ENCODE data around the gene GCNT2. TPM values are rescaled to one million over a fixed set of nuclear protein-coding genes. Genes with fewer than 3 reads are reported as not detected.

GCNT2 gene
- total and polyA plus RNA-seq, 7 experiments from 2014 or later = 0.45 to 8.5 (median 3.6) TPM

DNA sequence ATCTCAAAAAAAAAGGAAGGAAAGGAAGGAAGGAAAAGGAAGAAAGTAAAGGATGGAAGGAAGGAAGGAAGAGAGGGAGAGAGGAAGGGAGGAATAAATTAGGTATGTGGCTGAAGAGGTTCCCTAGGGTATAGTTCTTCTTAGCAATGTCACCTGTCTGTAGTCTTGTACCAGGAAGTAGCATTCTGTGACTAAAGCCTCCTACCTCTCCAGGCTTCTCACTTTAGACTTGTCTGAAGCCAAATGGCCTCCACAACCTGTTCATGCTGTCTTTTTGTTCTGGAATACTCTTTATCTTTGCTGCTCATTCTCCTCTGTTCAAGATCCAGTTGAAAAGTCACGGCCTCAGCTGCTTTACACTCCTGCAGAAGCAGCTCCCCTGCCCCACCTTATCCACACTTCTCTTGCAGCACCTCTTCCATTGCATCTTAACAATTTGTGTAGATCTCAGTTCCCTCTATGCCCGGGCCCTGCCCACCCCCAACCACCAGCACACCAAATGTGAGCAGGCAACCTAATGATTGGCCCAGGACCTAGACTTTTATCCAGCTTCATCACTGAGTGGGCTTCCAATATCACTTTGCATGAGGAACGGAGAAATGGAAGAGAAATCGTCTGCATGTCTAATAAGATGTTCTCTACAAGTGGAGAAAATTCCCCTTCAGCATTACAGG, 19.1 kb downstream of the GCNT2 start:
- Mint-ChIP-seq H3K27ac (no peak overlapping the region), H3K36me3 (peaks cover 11 to 41% (median 36%) of the 10 kb centered on the region in 5 donors), H3K27me3 (no peaks in the 10 kb centered on the region), H3K4me3 (no peak overlapping the region), H3K9me3 (peaks cover 0 to 43% (median 8%) of the 10 kb centered on the region in 11 donors), H3K4me1 (peaks cover 6 to 19% (median 14%) of the 10 kb centered on the region in 7 donors)
- H3K27me3 ChIP-seq (ENCODE audit: control insufficient read depth in 2 of 2, insufficient read depth in 2 of 2, low read length in 2 of 2) = no peaks in the 10 kb centered on the region
- H3K36me3 ChIP-seq (ENCODE audit: control insufficient read depth in 2 of 3, insufficient read depth in 3 of 3, low read length in 3 of 3) = no peaks in the 10 kb centered on the region
- no peaks in the 10 kb centered on the region for H3K4me1 ChIP-seq (ENCODE audit: control insufficient read depth in 2 of 2, insufficient read depth in 2 of 2, low read length in 2 of 2)
- ChIA-PET POLR2A (no interaction called here), CTCF (no interaction called here)
- intact Hi-C loops (cut with micrococcal nuclease) = no loop called here
- H3K4me3 ChIP-seq (ENCODE audit: low read length) = no peak overlapping the region
- no peak overlapping the region for H3K27ac ChIP-seq (ENCODE audit: low read depth, low read length)
- no peaks in the 10 kb centered on the region for H3K9me3 ChIP-seq (ENCODE audit: control insufficient read depth in 2 of 3, low read length in 3 of 3)
- ATAC-seq (no peak), DNase-seq (no peak)

DNA sequence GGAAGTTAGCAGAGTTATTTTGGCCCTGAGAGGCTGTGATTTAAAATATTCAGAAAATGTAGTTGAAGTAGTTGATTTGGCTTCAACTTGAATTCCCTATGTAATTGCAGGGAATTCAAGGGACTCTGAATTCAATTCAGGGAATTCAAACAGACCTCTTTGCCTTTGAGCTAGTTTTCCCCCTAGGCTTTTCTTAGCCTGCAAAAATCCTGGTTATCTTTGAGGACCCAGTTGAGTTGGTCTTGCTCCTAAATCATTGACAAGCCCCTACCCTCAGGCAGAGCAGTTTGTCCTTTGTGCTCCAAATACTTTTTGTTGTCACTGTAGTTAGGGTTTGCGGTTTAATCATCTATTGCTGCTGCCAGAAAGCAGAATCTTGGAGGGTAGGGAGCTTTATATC, 20.4 kb downstream of the GCNT2 start:
- DNase-seq (no peak), ATAC-seq (no peak)
- Histone ChIP-seq H3K9me3 (ENCODE audit: control insufficient read depth in 2 of 3, low read length in 3 of 3) (no peaks in the 10 kb centered on the region), H3K27ac (ENCODE audit: low read depth, low read length) (no peak overlapping the region), H3K4me3 (ENCODE audit: low read length) (no peak overlapping the region), H3K4me1 (ENCODE audit: control insufficient read depth in 2 of 2, insufficient read depth in 2 of 2, low read length in 2 of 2) (no peaks in the 10 kb centered on the region), H3K36me3 (ENCODE audit: control insufficient read depth in 2 of 3, insufficient read depth in 3 of 3, low read length in 3 of 3) (no peaks in the 10 kb centered on the region), H3K27me3 (ENCODE audit: control insufficient read depth in 2 of 2, insufficient read depth in 2 of 2, low read length in 2 of 2) (no peaks in the 10 kb centered on the region)
- H3K27me3 Mint-ChIP-seq = no peaks in the 10 kb centered on the region
- CTCF ChIA-PET = interaction anchor here (1.4 kb wide), 1 partner anchor 34 kb away, joined by 5 read pairs; no protein-coding TSS in a partner anchor
- H3K36me3 Mint-ChIP-seq = peaks cover 8 to 36% (median 31%) of the 10 kb centered on the region in 5 donors
- intact Hi-C loops (cut with micrococcal nuclease) = no loop called here
- POLR2A ChIA-PET = no interaction called here
- H3K27ac Mint-ChIP-seq = no peak overlapping the region
- H3K4me1 Mint-ChIP-seq = peaks cover 0 to 15% (median 10%) of the 10 kb centered on the region in 7 donors
- peaks cover 0 to 34% (median 6%) of the 10 kb centered on the region in 11 donors for H3K9me3 Mint-ChIP-seq
- H3K4me3 Mint-ChIP-seq = no peak overlapping the region

DNA sequence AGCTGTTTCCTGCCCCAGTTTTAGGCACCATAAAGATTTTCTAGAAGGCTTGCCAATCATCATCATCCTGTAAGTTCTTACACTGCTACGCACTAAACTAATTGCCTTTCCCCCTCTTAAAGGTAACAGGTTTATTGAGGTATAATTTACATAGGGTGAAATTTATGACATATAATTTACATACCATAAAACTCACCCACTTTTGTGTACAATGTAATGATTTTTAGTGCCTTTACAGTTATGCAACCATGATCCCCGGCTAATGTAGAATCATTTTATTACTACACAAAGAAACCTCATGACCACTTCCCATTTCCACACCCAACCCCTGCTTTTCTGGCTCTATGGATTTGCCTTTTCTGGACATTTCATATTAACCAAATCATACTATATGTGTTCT, 21.1 kb downstream of the GCNT2 start:
- DNase-seq (no peak), ATAC-seq (no peak)
- H3K27me3 Mint-ChIP-seq = no peaks in the 10 kb centered on the region

DNA sequence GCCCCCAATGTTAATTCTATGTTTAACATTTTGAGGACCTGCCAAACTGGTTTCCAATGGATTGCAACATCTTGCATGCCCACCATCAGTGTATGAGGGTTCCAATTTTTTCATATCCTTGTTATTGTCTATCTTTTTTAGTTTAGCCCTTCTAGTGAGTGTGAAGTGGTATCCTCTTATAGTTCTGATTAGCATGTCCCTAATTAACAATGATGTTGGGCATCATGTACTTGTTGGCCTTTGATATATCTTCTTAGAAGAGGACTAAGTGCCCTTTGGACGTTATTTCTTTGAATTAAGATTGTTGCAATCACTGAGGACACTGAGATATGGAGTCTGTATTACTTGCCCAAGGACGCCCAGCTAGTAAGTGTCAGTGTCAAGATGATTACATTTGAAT, 22.3 kb downstream of the GCNT2 start:
- DNase-seq (no peak), ATAC-seq (no peak)
- Mint-ChIP-seq H3K27ac (no peak overlapping the region), H3K4me3 (no peak overlapping the region), H3K36me3 (peaks cover 8 to 31% (median 27%) of the 10 kb centered on the region in 5 donors), H3K9me3 (peaks cover 0 to 31% (median 6%) of the 10 kb centered on the region in 11 donors), H3K4me1 (peaks cover 0 to 18% (median 9%) of the 10 kb centered on the region in 7 donors), H3K27me3 (no peaks in the 10 kb centered on the region)
- H3K9me3 ChIP-seq (ENCODE audit: control insufficient read depth in 2 of 3, low read length in 3 of 3) = no peaks in the 10 kb centered on the region
- no peak overlapping the region for H3K4me3 ChIP-seq (ENCODE audit: low read length)
- H3K36me3 ChIP-seq (ENCODE audit: control insufficient read depth in 2 of 3, insufficient read depth in 3 of 3, low read length in 3 of 3) = no peaks in the 10 kb centered on the region
- POLR2A ChIA-PET = no interaction called here
- H3K4me1 ChIP-seq (ENCODE audit: control insufficient read depth in 2 of 2, insufficient read depth in 2 of 2, low read length in 2 of 2) = no peaks in the 10 kb centered on the region
- no peaks in the 10 kb centered on the region for H3K27me3 ChIP-seq (ENCODE audit: control insufficient read depth in 2 of 2, insufficient read depth in 2 of 2, low read length in 2 of 2)
- intact Hi-C loops (cut with micrococcal nuclease) = no loop called here
- CTCF ChIA-PET = interaction anchor here (0.6 kb wide), 1 partner anchor 12 kb away, joined by 3 read pairs; no protein-coding TSS in a partner anchor
- H3K27ac ChIP-seq (ENCODE audit: low read depth, low read length) = no peak overlapping the region

More for the DNA sequence above, 21.1 kb downstream of the GCNT2 start:
- Mint-ChIP-seq H3K4me3 (no peak overlapping the region), H3K4me1 (peaks cover 0 to 15% (median 10%) of the 10 kb centered on the region in 7 donors), H3K9me3 (peaks cover 0 to 34% (median 6%) of the 10 kb centered on the region in 11 donors), H3K27ac (no peak overlapping the region), H3K36me3 (peaks cover 8 to 36% (median 31%) of the 10 kb centered on the region in 5 donors)
- ChIA-PET CTCF (interaction anchor here (1.4 kb wide), 1 partner anchor 35 kb away, joined by 5 read pairs; no protein-coding TSS in a partner anchor), POLR2A (no interaction called here)
- Histone ChIP-seq H3K36me3 (ENCODE audit: control insufficient read depth in 2 of 3, insufficient read depth in 3 of 3, low read length in 3 of 3) (no peaks in the 10 kb centered on the region), H3K9me3 (ENCODE audit: control insufficient read depth in 2 of 3, low read length in 3 of 3) (no peaks in the 10 kb centered on the region), H3K27ac (ENCODE audit: low read depth, low read length) (no peak overlapping the region), H3K27me3 (ENCODE audit: control insufficient read depth in 2 of 2, insufficient read depth in 2 of 2, low read length in 2 of 2) (no peaks in the 10 kb centered on the region), H3K4me1 (ENCODE audit: control insufficient read depth in 2 of 2, insufficient read depth in 2 of 2, low read length in 2 of 2) (no peaks in the 10 kb centered on the region), H3K4me3 (ENCODE audit: low read length) (no peak overlapping the region)
- intact Hi-C loops (cut with micrococcal nuclease) = no loop called here

DNA sequence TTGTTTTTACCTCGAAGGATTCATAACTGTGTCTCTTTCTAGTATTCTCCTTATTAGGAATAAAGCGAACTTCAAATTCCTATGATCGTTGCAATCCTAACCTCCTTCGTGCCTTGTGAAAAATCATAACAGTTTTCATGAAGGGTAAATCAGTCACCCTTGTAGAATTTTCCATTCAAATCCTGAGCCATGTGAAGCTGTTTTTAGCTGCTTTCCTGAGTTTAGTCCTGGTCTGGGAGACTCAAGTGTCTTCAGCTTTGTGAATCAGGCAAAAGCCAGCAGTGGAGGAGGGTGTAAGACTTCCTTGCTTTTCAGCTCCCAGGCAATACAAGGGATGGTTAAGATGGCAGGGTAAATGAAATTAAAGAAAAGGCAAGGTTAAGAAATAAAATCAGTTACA, 24.3 kb downstream of the GCNT2 start:
- POLR2A ChIA-PET = no interaction called here
- H3K36me3 ChIP-seq (ENCODE audit: control insufficient read depth in 2 of 3, insufficient read depth in 3 of 3, low read length in 3 of 3) = no peaks in the 10 kb centered on the region
- CTCF ChIA-PET = no interaction called here
- H3K4me3 ChIP-seq (ENCODE audit: low read length) = no peak overlapping the region
- Mint-ChIP-seq H3K27ac (no peak overlapping the region), H3K9me3 (peaks cover 0 to 17% (median 0%) of the 10 kb centered on the region in 11 donors), H3K27me3 (no peaks in the 10 kb centered on the region), H3K36me3 (peaks cover 8 to 32% (median 17%) of the 10 kb centered on the region in 5 donors), H3K4me1 (peaks cover 0 to 15% (median 5%) of the 10 kb centered on the region in 7 donors), H3K4me3 (no peak overlapping the region)
- intact Hi-C loops (cut with micrococcal nuclease) = no loop called here
- H3K27ac ChIP-seq (ENCODE audit: low read depth, low read length) = no peak overlapping the region
- H3K4me1 ChIP-seq (ENCODE audit: control insufficient read depth in 2 of 2, insufficient read depth in 2 of 2, low read length in 2 of 2) = no peaks in the 10 kb centered on the region
- H3K27me3 ChIP-seq (ENCODE audit: control insufficient read depth in 2 of 2, insufficient read depth in 2 of 2, low read length in 2 of 2) = no peaks in the 10 kb centered on the region
- ATAC-seq (no peak), DNase-seq (no peak)
- H3K9me3 ChIP-seq (ENCODE audit: control insufficient read depth in 2 of 3, low read length in 3 of 3) = no peaks in the 10 kb centered on the region

DNA sequence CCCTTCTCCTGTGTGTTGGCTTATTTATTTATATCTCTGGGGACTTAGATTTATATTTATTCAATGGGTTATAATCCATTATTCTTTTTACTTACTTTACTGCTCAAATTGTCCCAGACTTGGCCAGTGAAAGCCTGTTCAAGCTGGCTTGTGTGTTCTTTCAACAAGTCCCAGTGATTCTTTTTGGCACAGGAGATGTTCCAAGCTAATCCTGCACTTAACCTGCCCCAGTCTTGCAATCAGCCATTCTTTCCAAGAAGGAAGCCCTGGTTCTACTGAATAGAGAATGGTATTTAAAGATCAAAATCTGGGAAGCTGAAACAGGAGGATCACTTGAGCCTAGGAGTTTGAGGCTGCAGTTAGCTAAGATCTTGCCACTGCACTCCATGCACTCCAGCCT, 26.7 kb downstream of the GCNT2 start:
- Histone ChIP-seq H3K4me1 (ENCODE audit: control insufficient read depth in 2 of 2, insufficient read depth in 2 of 2, low read length in 2 of 2) (no peaks in the 10 kb centered on the region), H3K36me3 (ENCODE audit: control insufficient read depth in 2 of 3, insufficient read depth in 3 of 3, low read length in 3 of 3) (no peaks in the 10 kb centered on the region), H3K9me3 (ENCODE audit: control insufficient read depth in 2 of 3, low read length in 3 of 3) (no peaks in the 10 kb centered on the region), H3K27ac (ENCODE audit: low read depth, low read length) (no peak overlapping the region), H3K27me3 (ENCODE audit: control insufficient read depth in 2 of 2, insufficient read depth in 2 of 2, low read length in 2 of 2) (no peaks in the 10 kb centered on the region), H3K4me3 (ENCODE audit: low read length) (no peak overlapping the region)
- Mint-ChIP-seq H3K9me3 (no peaks in the 10 kb centered on the region), H3K27ac (no peak overlapping the region), H3K36me3 (peaks cover 0 to 26% (median 3%) of the 10 kb centered on the region in 5 donors), H3K27me3 (no peaks in the 10 kb centered on the region), H3K4me1 (peaks cover 0 to 15% (median 5%) of the 10 kb centered on the region in 7 donors), H3K4me3 (no peak overlapping the region)
- DNase-seq = no peak
- no peak for ATAC-seq
- POLR2A ChIA-PET = no interaction called here
- CTCF ChIA-PET = no interaction called here
- intact Hi-C loops (cut with micrococcal nuclease) = no loop called here

DNA sequence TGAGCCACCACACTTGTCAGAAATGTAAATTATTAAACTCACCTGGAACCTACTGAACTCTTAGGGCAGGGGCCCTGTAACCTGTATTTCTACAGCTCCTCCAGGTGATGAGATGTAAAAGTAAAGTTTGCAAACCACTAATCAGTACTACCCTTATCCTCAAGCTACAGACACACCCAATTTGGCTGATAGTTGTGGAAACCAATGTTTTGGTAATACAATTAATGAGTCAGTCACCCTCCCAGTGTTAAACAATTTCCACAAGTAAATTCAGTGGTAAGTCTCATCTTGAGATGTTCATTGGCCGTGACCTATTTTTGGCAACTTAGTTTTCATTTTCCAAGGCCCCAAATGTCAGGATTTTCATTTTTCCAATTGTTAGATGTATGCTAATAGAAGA, 29.6 kb downstream of the GCNT2 start:
- Histone ChIP-seq H3K27me3 (ENCODE audit: control insufficient read depth in 2 of 2, insufficient read depth in 2 of 2, low read length in 2 of 2) (no peaks in the 10 kb centered on the region), H3K4me3 (ENCODE audit: low read length) (no peak overlapping the region), H3K27ac (ENCODE audit: low read depth, low read length) (no peak overlapping the region), H3K36me3 (ENCODE audit: control insufficient read depth in 2 of 3, insufficient read depth in 3 of 3, low read length in 3 of 3) (no peaks in the 10 kb centered on the region), H3K9me3 (ENCODE audit: control insufficient read depth in 2 of 3, low read length in 3 of 3) (no peaks in the 10 kb centered on the region), H3K4me1 (ENCODE audit: control insufficient read depth in 2 of 2, insufficient read depth in 2 of 2, low read length in 2 of 2) (no peaks in the 10 kb centered on the region)
- ATAC-seq = no peak
- H3K9me3 Mint-ChIP-seq = no peaks in the 10 kb centered on the region
- ChIA-PET POLR2A (no interaction called here), CTCF (no interaction called here)
- intact Hi-C loops (cut with micrococcal nuclease) = no loop called here
- no peaks in the 10 kb centered on the region for H3K27me3 Mint-ChIP-seq
- H3K27ac Mint-ChIP-seq = no peak overlapping the region
- H3K36me3 Mint-ChIP-seq = peaks cover 0 to 48% (median 17%) of the 10 kb centered on the region in 5 donors
- H3K4me3 Mint-ChIP-seq = no peak overlapping the region
- DNase-seq = no peak
- peaks cover 0 to 7% (median 4%) of the 10 kb centered on the region in 7 donors for H3K4me1 Mint-ChIP-seq

Measured in naive thymus-derived CD4-positive, alpha-beta T cell (primary cell).